SH-SY5Y (cell line): ENCODE measurements around the gene DOCK9.

Experiments used
- GATA2 ChIP-seq: IDR thresholded peaks from 2 replicates; pipeline ENCODE4 v1.6.1; 2011; ENCODE audit warnings: mild to moderate bottlenecking, low read depth, low read length
- GATA3 ChIP-seq: IDR thresholded peaks from 2 replicates; pipeline ENCODE4 v1.6.1; 2011; ENCODE audit warnings: low read depth, mild to moderate bottlenecking, low read length, moderate library complexity

DNA sequence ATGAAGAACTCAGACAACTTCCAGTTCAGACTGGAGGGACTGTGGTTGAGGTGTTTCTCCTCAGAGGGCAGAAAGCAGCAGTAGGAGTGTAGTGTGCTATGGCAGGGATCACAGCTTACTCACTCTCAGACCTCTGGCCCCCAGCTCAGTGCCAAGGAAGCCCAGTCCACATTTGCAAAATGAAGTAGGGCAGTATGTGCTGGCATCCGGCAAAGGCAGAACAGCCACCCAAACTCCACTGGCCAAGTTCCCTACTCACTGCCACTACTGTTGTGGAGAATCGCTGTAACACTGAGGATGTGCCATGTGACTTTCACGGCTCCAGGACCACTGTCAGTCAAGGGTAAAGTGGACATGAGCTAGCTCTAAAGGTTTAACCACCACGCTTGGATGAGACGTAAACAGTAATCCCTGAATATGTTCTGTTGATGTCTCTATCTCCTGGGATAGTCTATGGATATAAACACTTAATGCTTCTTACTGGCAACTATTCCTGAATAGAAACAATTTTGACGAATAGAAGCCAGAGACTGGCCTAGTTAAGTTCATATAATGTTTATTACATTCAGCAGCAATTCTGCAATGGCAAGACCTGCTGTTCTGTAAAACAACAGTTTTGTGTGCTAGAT lies 158.4 kb downstream of the DOCK9 start:
- TF ChIP-seq GATA2 (no peak), GATA3 (no peak)
